Stomach (tissue), 9 donors: ENCODE results near the gene ETFA. TPM values are rescaled to one million over a fixed set of nuclear protein-coding genes. Genes with fewer than 3 reads are reported as not detected.

ENCODE experiments used
- DNase-seq, 2 donors: peaks; one replicate each; pipeline versions ENCODE4 v3.0.0 to v3.0.0-alpha.2; 2013 to 2019
- H3K27ac ChIP-seq, 5 donors: fragments of 200-600 bp in 4 of 5; sonication (generic) in 4 of 5; one replicate each; pipeline ENCODE4 v1.5.1; 2013 to 2019; ENCODE audit warnings: mild to moderate bottlenecking in 1 of 5, moderate library complexity in 1 of 5
- H3K27me3 ChIP-seq, 3 donors: fragments of 200-600 bp; sonication (generic); one replicate each; pipeline ENCODE4 v1.5.1; 2017 to 2019; ENCODE audit warnings: mixed run types in 1 of 3
- H3K36me3 ChIP-seq, 4 donors: fragments of 200-600 bp; sonication (generic); 1 replicate in 3 of 4; 2 replicates in 1 of 4; pipeline ENCODE4 v1.5.1; 2016 to 2019
- H3K4me1 ChIP-seq, 4 donors: fragments of 200-600 bp; sonication (generic); one replicate each; pipeline ENCODE4 v1.5.1; 2016 to 2019
- H3K4me3 ChIP-seq, 4 donors: fragments of 200-600 bp; sonication (generic) in 3 of 4; one replicate each; pipeline ENCODE4 v1.5.1; 2016 to 2019; ENCODE audit warnings: mild to moderate bottlenecking in 1 of 4
- H3K9me3 ChIP-seq, 4 donors: fragments of 200-600 bp; sonication (generic); one replicate each; pipeline ENCODE4 v1.5.1; 2016 to 2019
- CTCF ChIP-seq, 7 experiments: fragments of 450-650 bp in 4 of 7; fragments of 200-600 bp in 3 of 7; sonication (generic) in 3 of 7; IDR thresholded peaks; one replicate each; pipeline ENCODE4 v1.5.1; 2016 to 2019; ENCODE audit warnings: antibody characterized with exemption in 7 of 7, control low read depth in 2 of 7, mild to moderate bottlenecking in 1 of 7
- EP300 ChIP-seq: sonication (generic); formaldehyde crosslinking; IDR thresholded peaks from one replicate; pipeline ENCODE4 v1.6.1; 2017; ENCODE audit warnings: antibody characterized with exemption
- POLR2A ChIP-seq, 4 donors: fragments of 450-650 bp; IDR thresholded peaks; one replicate each; pipeline ENCODE4 v1.6.1; 2016; ENCODE audit warnings: antibody characterized with exemption in 4 of 4, control low read depth in 2 of 4, mild to moderate bottlenecking in 1 of 4, moderate library complexity in 1 of 4
- POLR2AphosphoS5 ChIP-seq, 3 donors: sonication (generic); formaldehyde crosslinking; IDR thresholded peaks; one replicate each; pipeline ENCODE4 v1.6.1; 2016; ENCODE audit warnings: antibody characterized with exemption in 3 of 3
- WGBS, 5 donors: extraction: QIAGEN DNeasy Blood & Tissue Kit in 3 of 5; methylation state at CpG; one replicate each; pipeline versions ENCODE4 v1.1.5 to v1.1.7; 2013 to 2018; 5-methylcytosine and 5-hydroxymethylcytosine counted together
- intact Hi-C: fragments of 100-400 bp; cut with DNase I; formaldehyde crosslinking; loops from one replicate; pipeline ENCODE4 v1.15.1; 2023; ENCODE audit warnings: low total_unique reads
- polyA plus RNA-seq, 3 donors: library from polyadenylated mRNA; stranded (reverse); fragments of 200-250 nt; gene quantifications; one replicate each; pipeline ENCODE4 v1.2.3, GENCODE V29; 2013
- total RNA-seq, 5 donors: library from RNA; depleted of rRNA; stranded (reverse); fragments of >200 nt; gene quantifications; one replicate each; pipeline versions ENCODE4 v1.1.0 to v1.2.3, GENCODE V29; 2014 to 2016
- donor health status: healthy with polysubstance abuse.
- donor health status: Bipolar disorder and iron deficiency.
- donor health status: healthy.

ETFA gene
- total and polyA plus RNA-seq, 8 donors, result 68.2 to 304 (median 109) TPM

GRCh38 chr15:76215634-76216033 lies 95.6 kb downstream of the ETFA start:
- H3K4me1 ChIP-seq, result peaks cover 10 to 26% (median 17%) of the 10 kb centered on the region in 4 donors

GRCh38 chr15:76209942-76210341 lies 101.3 kb downstream of the ETFA start:
- DNase-seq, result peak; percentile 17 to 41
- 89 to 97% (median 96%) methylated on average over 3 of the region's 3 CpGs for WGBS, 5 donors
- Histone ChIP-seq H3K4me3 (no peak overlapping the region), H3K4me1 (peaks cover 0 to 6% (median 5%) of the 10 kb centered on the region in 4 donors), H3K27me3 (no peaks in the 10 kb centered on the region), H3K9me3 (no peaks in the 10 kb centered on the region), H3K36me3 (peaks cover 32 to 88% (median 80%) of the 10 kb centered on the region in 4 donors), H3K27ac (no peak overlapping the region)
- intact Hi-C loops, result no loop called here
- no peak for TF ChIP-seq POLR2A (IDR thresholded peaks at IDR 0.05)
- no peak for TF ChIP-seq POLR2AphosphoS5 (IDR thresholded peaks at IDR 0.05)
- TF ChIP-seq EP300, result no peak
- no peak for TF ChIP-seq CTCF (IDR thresholded peaks at IDR 0.05)

More at GRCh38 chr15:76215634-76216033, 95.6 kb downstream of the ETFA start:
- Histone ChIP-seq H3K27ac (no peak overlapping the region), H3K4me3 (no peak overlapping the region), H3K36me3 (peaks cover 38 to 70% (median 62%) of the 10 kb centered on the region in 4 donors), H3K9me3 (no peaks in the 10 kb centered on the region), H3K27me3 (no peaks in the 10 kb centered on the region)
- intact Hi-C loops, result no loop called here
- WGBS, 5 donors, result 70 to 83% (median 73%) methylated on average over 1 of the region's 1 CpG
- no peak for DNase-seq
- TF ChIP-seq CTCF (IDR thresholded peaks at IDR 0.05) (no peak), EP300 (no peak), POLR2A (IDR thresholded peaks at IDR 0.05) (no peak), POLR2AphosphoS5 (IDR thresholded peaks at IDR 0.05) (no peak)

DNA sequence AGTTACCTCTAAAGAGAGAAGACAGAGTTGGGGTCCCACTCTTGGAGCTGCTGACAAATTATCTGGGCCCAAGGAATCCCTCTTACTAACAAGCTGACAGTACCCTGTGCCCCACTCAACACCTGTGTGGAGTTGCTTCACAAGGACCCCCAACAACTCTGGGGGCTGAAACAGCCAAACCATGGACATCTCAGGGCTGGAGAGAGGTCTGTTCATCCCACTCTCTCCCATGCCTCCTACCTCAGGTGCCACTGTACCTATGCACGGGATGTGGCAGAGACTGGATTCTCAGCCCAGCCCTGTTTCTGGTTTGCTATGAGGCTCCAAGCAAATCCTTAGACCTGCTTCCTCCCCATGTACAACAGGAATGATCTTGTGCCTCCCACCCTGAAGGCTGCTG lies 101.7 kb downstream of the ETFA start:
- H3K27me3 ChIP-seq, result no peaks in the 10 kb centered on the region
- no peak for TF ChIP-seq POLR2AphosphoS5 (IDR thresholded peaks at IDR 0.05)
- no peak for TF ChIP-seq CTCF (IDR thresholded peaks at IDR 0.05)
- no peak for TF ChIP-seq EP300
- TF ChIP-seq POLR2A (IDR thresholded peaks at IDR 0.05), result no peak
- no peaks in the 10 kb centered on the region for H3K9me3 ChIP-seq
- intact Hi-C loops, result no loop called here
- H3K27ac ChIP-seq, result no peak overlapping the region
- peaks cover 28 to 88% (median 78%) of the 10 kb centered on the region in 4 donors for H3K36me3 ChIP-seq
- no peak for DNase-seq
- no peak overlapping the region for H3K4me3 ChIP-seq
- peaks cover 0 to 6% (median 5%) of the 10 kb centered on the region in 4 donors for H3K4me1 ChIP-seq
- WGBS, 5 donors, result 90 to 100% (median 100%) methylated on average over 1 of the region's 1 CpG

DNA sequence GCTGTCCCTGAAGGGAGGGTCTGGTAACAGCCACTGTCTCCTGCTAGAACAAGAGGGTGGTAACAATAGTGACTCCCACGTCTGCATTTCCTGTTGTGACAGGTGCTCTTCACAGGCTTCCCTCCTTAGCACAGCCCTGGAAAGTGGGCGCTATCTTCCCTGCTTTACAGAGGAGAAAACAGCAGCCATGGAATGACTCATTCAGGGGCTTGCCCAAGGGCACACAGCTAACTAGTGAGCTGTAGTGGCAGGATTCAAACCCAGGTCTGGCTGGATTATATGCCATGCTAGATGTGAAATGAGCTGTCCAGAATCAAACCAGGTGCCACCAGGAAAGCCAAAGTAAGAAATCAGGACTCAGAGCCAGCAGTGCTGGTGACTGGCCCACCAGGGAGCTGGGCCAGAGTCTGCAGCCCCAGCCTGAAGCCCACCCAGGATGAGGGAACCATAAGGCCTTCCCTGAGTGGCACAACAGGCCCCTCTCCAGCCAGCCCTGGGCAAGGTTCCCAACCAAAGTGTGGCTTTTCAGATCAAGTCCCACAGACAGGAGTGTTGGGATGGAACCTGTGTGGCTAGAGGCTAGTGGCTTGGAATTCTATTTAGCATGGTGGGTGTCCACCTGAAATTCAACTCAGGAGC lies 102.4 kb downstream of the ETFA start:
- no peak overlapping the region for H3K4me3 ChIP-seq
- 67 to 89% (median 84%) methylated on average over 2 of the region's 2 CpGs for WGBS, 5 donors
- peak in 1 of 2 donors; percentile 17 for DNase-seq
- H3K36me3 ChIP-seq, result peaks cover 22 to 88% (median 76%) of the 10 kb centered on the region in 4 donors
- intact Hi-C loops, result no loop called here
- H3K4me1 ChIP-seq, result peaks cover 0 to 6% (median 5%) of the 10 kb centered on the region in 4 donors
- no peak overlapping the region for H3K27ac ChIP-seq
- no peaks in the 10 kb centered on the region for H3K27me3 ChIP-seq
- H3K9me3 ChIP-seq, result no peaks in the 10 kb centered on the region
- no peak for TF ChIP-seq EP300
- no peak for TF ChIP-seq POLR2A (IDR thresholded peaks at IDR 0.05)
